ENCODE data around the gene EGFL6. TPM values are rescaled to one million over a fixed set of nuclear protein-coding genes. Genes with fewer than 3 reads are reported as not detected.

EGFL6 gene
- total RNA-seq, 1 donor from 2014 or later: not detected

- Histone ChIP-seq H3K27me3 (no peaks in the 10 kb centered on the region), H3K4me1 (no peaks in the 10 kb centered on the region), H3K4me3 (no peak overlapping the region), H3K36me3 (no peaks in the 10 kb centered on the region), H3K27ac (no peak overlapping the region), H3K9me3 (no peaks in the 10 kb centered on the region)
- intact Hi-C loops (cut with DNase I): no loop called here
- no peak for TF ChIP-seq CTCF (IDR thresholded peaks at IDR 0.05)
- DNase-seq (ENCODE audit: low spot score in 2 of 2): no peak
These were observed 1.7 kb downstream of the EGFL6 start for GRCh38 chrX:13571136-13571535.

GRCh38 chrX:13574600-13574999, 5.2 kb downstream of the EGFL6 start:
- no peak for DNase-seq (ENCODE audit: low spot score in 2 of 2)
- Histone ChIP-seq H3K27me3 (no peaks in the 10 kb centered on the region), H3K36me3 (no peaks in the 10 kb centered on the region), H3K9me3 (no peaks in the 10 kb centered on the region), H3K27ac (no peak overlapping the region), H3K4me3 (no peak overlapping the region), H3K4me1 (no peaks in the 10 kb centered on the region)
- intact Hi-C loops (cut with DNase I): no loop called here
- TF ChIP-seq CTCF (IDR thresholded peaks at IDR 0.05): no peak

DNA sequence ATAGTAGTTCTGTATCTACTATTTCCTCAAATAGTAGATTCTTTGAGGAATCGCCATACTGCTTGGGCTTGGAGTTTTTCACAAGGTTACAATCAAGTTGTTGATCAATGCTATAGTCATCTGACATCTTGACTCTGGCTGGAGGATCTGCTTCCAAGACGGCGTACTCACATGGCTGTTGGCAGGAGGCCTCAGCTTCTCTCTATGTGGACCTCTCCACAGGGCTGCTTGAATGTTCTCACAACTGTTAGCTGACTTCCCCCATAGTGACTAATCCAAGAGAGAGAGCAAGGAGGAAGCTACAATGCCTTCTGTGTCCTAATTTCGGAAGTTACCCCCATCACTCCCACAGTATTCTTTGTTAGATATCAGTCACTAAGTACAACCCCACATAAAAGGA, 10.3 kb downstream of the EGFL6 start:
- Histone ChIP-seq H3K9me3 (no peaks in the 10 kb centered on the region), H3K27ac (no peak overlapping the region), H3K4me1 (no peaks in the 10 kb centered on the region), H3K4me3 (no peak overlapping the region), H3K36me3 (no peaks in the 10 kb centered on the region), H3K27me3 (no peaks in the 10 kb centered on the region)
- intact Hi-C loops (cut with DNase I): no loop called here
- no peak for TF ChIP-seq CTCF (IDR thresholded peaks at IDR 0.05)
- no peak for DNase-seq (ENCODE audit: low spot score in 2 of 2)

- TF ChIP-seq CTCF (IDR thresholded peaks at IDR 0.05): no peak
- no peak for DNase-seq (ENCODE audit: low spot score in 2 of 2)
- Histone ChIP-seq H3K4me3 (no peak overlapping the region), H3K4me1 (no peaks in the 10 kb centered on the region), H3K9me3 (no peaks in the 10 kb centered on the region), H3K27ac (no peak overlapping the region), H3K36me3 (no peaks in the 10 kb centered on the region), H3K27me3 (no peaks in the 10 kb centered on the region)
- intact Hi-C loops (cut with DNase I): no loop called here
These were observed 12.2 kb downstream of the EGFL6 start for GRCh38 chrX:13581554-13581953.

DNA sequence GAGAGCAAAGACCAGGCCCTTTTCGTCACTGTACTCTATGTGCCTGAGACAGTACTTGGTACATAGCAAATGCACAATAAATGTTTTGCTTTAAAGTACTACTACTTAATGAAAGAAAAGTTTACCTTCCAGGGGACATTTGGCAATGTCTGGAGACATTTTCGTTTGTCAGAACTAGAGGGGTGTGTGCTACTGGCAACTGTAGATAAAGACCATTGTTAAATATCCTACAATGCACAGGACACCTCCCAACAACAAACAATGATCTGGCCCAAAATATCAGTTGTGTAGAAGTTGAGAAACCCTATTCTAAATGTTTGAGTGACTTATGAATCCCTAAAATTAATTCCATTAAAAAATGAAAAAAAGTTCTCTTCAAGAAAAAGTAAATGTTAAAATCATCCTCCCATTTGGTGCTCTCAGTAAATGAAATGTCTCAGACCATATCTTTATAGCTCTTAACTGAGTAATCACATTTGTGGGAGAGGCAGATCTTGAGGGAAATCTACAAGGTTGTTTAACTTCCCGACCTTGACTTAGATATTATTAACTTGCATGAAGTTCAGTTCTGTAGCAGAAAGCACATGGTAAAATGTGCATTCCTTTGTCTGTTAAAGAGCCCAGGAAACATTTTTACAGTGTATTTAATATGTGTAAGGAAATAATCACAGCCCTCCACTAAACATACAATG, 18.5 kb downstream of the EGFL6 start:
- H3K36me3 ChIP-seq: no peaks in the 10 kb centered on the region
- no peaks in the 10 kb centered on the region for H3K4me1 ChIP-seq
- no peaks in the 10 kb centered on the region for H3K9me3 ChIP-seq
- no peak overlapping the region for H3K27ac ChIP-seq
- no peaks in the 10 kb centered on the region for H3K27me3 ChIP-seq
- intact Hi-C loops (cut with DNase I): no loop called here
- no peak for TF ChIP-seq CTCF (IDR thresholded peaks at IDR 0.05)
- no peak for DNase-seq (ENCODE audit: low spot score in 2 of 2)
- no peak overlapping the region for H3K4me3 ChIP-seq

DNA sequence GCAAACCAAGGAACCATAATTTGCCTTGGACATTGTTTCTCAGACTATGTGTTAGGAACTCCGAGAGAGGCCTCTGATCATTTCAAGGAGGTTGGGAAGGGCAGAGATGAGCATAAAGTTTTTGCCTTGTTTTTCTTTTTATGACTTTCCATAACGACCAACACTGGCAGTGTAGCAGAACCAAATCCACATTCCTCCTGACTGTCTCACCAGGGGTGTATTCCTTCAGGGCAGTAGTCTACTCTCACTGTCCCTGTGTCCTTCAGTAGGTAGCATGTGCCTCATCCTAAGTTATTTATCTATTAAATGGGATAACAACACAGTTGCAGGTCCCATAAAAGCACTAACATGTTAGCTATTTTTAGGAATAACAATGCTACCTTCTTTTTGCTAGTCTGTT, 20.8 kb downstream of the EGFL6 start:
- no peak for DNase-seq (ENCODE audit: low spot score in 2 of 2)
- Histone ChIP-seq H3K9me3 (no peaks in the 10 kb centered on the region), H3K4me1 (no peaks in the 10 kb centered on the region), H3K36me3 (no peaks in the 10 kb centered on the region), H3K27me3 (no peaks in the 10 kb centered on the region), H3K4me3 (no peak overlapping the region), H3K27ac (no peak overlapping the region)
- intact Hi-C loops (cut with DNase I): no loop called here
- no peak for TF ChIP-seq CTCF (IDR thresholded peaks at IDR 0.05)
